K562 (cell line): Measurements from ENCODE around the gene GTF3C6. TPM values are rescaled to one million over a fixed set of nuclear protein-coding genes. Genes with fewer than 3 reads are reported as not detected.

ENCODE experiments used
- CBFA2T3 ChIP-seq: fragments of 450-650 bp; IDR thresholded peaks from 2 replicates; pipeline ENCODE4 v1.6.1; 2017
- CBX1 ChIP-seq: sonication (generic); IDR thresholded peaks from 2 replicates; pipeline ENCODE4 v1.6.1; 2016; ENCODE audit warnings: antibody characterized with exemption, low read depth, mild to moderate bottlenecking
- CBX2 ChIP-seq: fragments of 200-600 bp; sonication (generic); IDR thresholded peaks from one replicate; pipeline ENCODE4 v1.6.1; 2012; ENCODE audit warnings: mild to moderate bottlenecking, low read length, inconsistent platforms; ENCODE audit not compliant: insufficient read depth, poor library complexity, severe bottlenecking
- E2F6 ChIP-seq, 2 experiments: IDR thresholded peaks; 2 replicates each; pipeline ENCODE4 v1.6.1; 2011; ENCODE audit warnings: borderline replicate concordance in 1 of 2, control low read depth in 1 of 2, low read depth in 1 of 2, low read length in 1 of 2, mild to moderate bottlenecking in 1 of 2, mixed read lengths in 1 of 2, moderate library complexity in 1 of 2; ENCODE audit not compliant: insufficient read depth in 1 of 2, insufficient read length in 1 of 2, poor library complexity in 1 of 2, severe bottlenecking in 1 of 2; ENCODE audit errors: extremely low read depth in 1 of 2
- EP400 ChIP-seq: fragments of 450-650 bp; IDR thresholded peaks from 2 replicates; pipeline ENCODE4 v1.6.1; 2017; ENCODE audit warnings: antibody characterized with exemption, mild to moderate bottlenecking, moderate library complexity
- ERF ChIP-seq: fragments of 450-650 bp; formaldehyde crosslinking; IDR thresholded peaks from 2 replicates; pipeline ENCODE4 v1.4.0; 2020; ENCODE audit warnings: mild to moderate bottlenecking, mixed read lengths
- FOXJ3 ChIP-seq: sonication (generic); formaldehyde crosslinking; IDR thresholded peaks from 2 replicates; pipeline ENCODE4 v1.4.0; 2020; ENCODE audit warnings: mild to moderate bottlenecking, missing genetic modification reagents
- NCOR1 ChIP-seq: fragments of 450-650 bp; IDR thresholded peaks from 2 replicates; pipeline ENCODE4 v1.6.1; 2016; ENCODE audit warnings: mild to moderate bottlenecking, moderate library complexity
- NFE2 ChIP-seq: IDR thresholded peaks from 2 replicates; pipeline ENCODE4 v1.6.1; 2014; ENCODE audit warnings: antibody characterized with exemption, low read depth
- PKNOX1 ChIP-seq: fragments of 450-650 bp; IDR thresholded peaks from 2 replicates; pipeline ENCODE4 v1.6.1; 2016
- RBFOX2 ChIP-seq: fragments of 200-400 bp; formaldehyde crosslinking; IDR thresholded peaks from 2 replicates; pipeline ENCODE4 v1.6.1; 2017; ENCODE audit warnings: low read depth, mild to moderate bottlenecking, low read length, moderate library complexity
- SOX6 ChIP-seq: fragments of 450-650 bp; IDR thresholded peaks from 2 replicates; pipeline ENCODE4 v1.6.1; 2014; ENCODE audit warnings: mild to moderate bottlenecking
- TAL1 ChIP-seq: fragments of 450-650 bp; IDR thresholded peaks from 2 replicates; pipeline ENCODE4 v1.6.1; 2016; ENCODE audit warnings: mild to moderate bottlenecking
- ZNF431 ChIP-seq: sonication (generic); formaldehyde crosslinking; IDR thresholded peaks from 2 replicates; pipeline ENCODE4 v1.8.0; 2022; ENCODE audit warnings: mild to moderate bottlenecking, missing genetic modification reagents
- ZNF551 ChIP-seq: fragments of 250-450 bp; sonication (Bioruptor Pico); IDR thresholded peaks from 2 replicates; pipeline ENCODE4 v1.5.0; 2021; ENCODE audit warnings: mild to moderate bottlenecking, moderate library complexity
- ZNF592 ChIP-seq: fragments of 450-650 bp; IDR thresholded peaks from 2 replicates; pipeline ENCODE4 v1.6.1; 2017; ENCODE audit warnings: antibody characterized with exemption, mild to moderate bottlenecking
- ZNF644 ChIP-seq: fragments of 200-800 bp; sonication (Bioruptor generic); IDR thresholded peaks from 2 replicates; pipeline ENCODE4 v1.6.1; 2016; ENCODE audit warnings: low read depth, missing genetic modification characterization, missing compliant biosample characterization
- polyA plus RNA-seq, 8 experiments: library from polyadenylated mRNA; depleted of rRNA in 4 of 8; stranded (reverse) in 5 of 8; unstranded in 3 of 8; fragments of >200 nt; fragmentation: Nextera tagmentation in 2 of 8; fragmentation: Illumina TruSeq in 1 of 8; extraction: Ambion mirVana in 2 of 8; extraction: Trizol in 1 of 8; gene quantifications; 2 replicates each; pipeline versions ENCODE4 v1.2.1 to v1.2.3, GENCODE V29; 2011 to 2014; ENCODE audit warnings: inconsistent platforms in 1 of 8, missing spikeins in 1 of 8
- total RNA-seq, 7 experiments: library from RNA; depleted of rRNA in 6 of 7; stranded (reverse); fragments of >200 nt in 6 of 7; fragmentation: Illumina TruSeq in 2 of 7; extraction: Trizol in 2 of 7; gene quantifications; 2 replicates each; pipeline versions ENCODE4 v1.2.1 to v1.2.3, GENCODE V29; 2011 to 2021; ENCODE audit warnings: low replicate concordance in 1 of 7

GTF3C6 gene
- total and polyA plus RNA-seq, 9 of the 15 experiments (the other 6 are each of a cell fraction or from before 2014, with no cell fraction given) = 37.6 to 140 (median 111) TPM

GRCh38 chr6:110939429-110940200 lies 18.9 kb upstream of the GTF3C6 start (continued):
- TF ChIP-seq PKNOX1 (peak; percentile 59; the same call in 1 of the 2 replicates), CBFA2T3 (peak; percentile 71), NCOR1 (peak; percentile 31; the same call in 1 of the 2 replicates), FOXJ3 (CRISPR knock-in tag) (no peak), RBFOX2 (no peak), ZNF431 (no peak), TAL1 (peak; percentile 46; the same call in 1 of the 2 replicates), NFE2 (no peak), EP400 (0 out of 2 replicates have a peak, but pooled peaks have one; percentile 27), ZNF551 (CRISPR knock-in tag) (no peak), CBX1 (no peak), ZNF592 (peak; percentile 30), SOX6 (peak; percentile 27; the same call in 1 of the 2 replicates), E2F6 (IDR thresholded peaks at IDR 0.05; ENCODE audit: borderline replicate concordance in 1 of 2, extremely low read depth in 1 of 2, insufficient read depth in 1 of 2, insufficient read length in 1 of 2, low read depth in 1 of 2, low read length in 1 of 2, poor library complexity in 1 of 2, severe bottlenecking in 1 of 2) (no peak), ERF (no peak), CBX2 (no peak), ZNF644 (tag) (no peak)
